Sigmoid colon (tissue), 7 donors: ENCODE data around the gene MANBA. TPM values are rescaled to one million over a fixed set of nuclear protein-coding genes. Genes with fewer than 3 reads are reported as not detected.

Experiments
- DNase-seq: peaks from one replicate; pipeline ENCODE4 v3.0.0-alpha.2; 2019
- H3K27ac ChIP-seq, 4 donors: fragments of 200-600 bp; sonication (generic); one replicate each; pipeline ENCODE4 v1.5.1; 2016 to 2019; ENCODE audit warnings: mild to moderate bottlenecking in 1 of 4
- H3K27me3 ChIP-seq, 3 donors: fragments of 200-600 bp; sonication (generic); one replicate each; pipeline ENCODE4 v1.5.1; 2019; ENCODE audit warnings: mild to moderate bottlenecking in 1 of 3
- H3K36me3 ChIP-seq, 4 donors: fragments of 200-600 bp; sonication (generic); one replicate each; pipeline ENCODE4 v1.5.1; 2016 to 2019
- H3K4me1 ChIP-seq, 4 donors: fragments of 200-600 bp; sonication (generic); one replicate each; pipeline ENCODE4 v1.5.1; 2017 to 2019
- H3K4me3 ChIP-seq, 4 donors: fragments of 200-600 bp; sonication (generic); one replicate each; pipeline ENCODE4 v1.5.1; 2017 to 2019; ENCODE audit warnings: mild to moderate bottlenecking in 2 of 4, moderate library complexity in 1 of 4
- H3K9me3 ChIP-seq, 4 donors: fragments of 200-600 bp in 3 of 4; sonication (generic) in 3 of 4; one replicate each; pipeline versions ENCODE4 v1.5.1 to v1.6.1; 2013 to 2019
- EP300 ChIP-seq, 4 donors: sonication (generic); formaldehyde crosslinking; IDR thresholded peaks; one replicate each; pipeline ENCODE4 v1.6.1; 2017; ENCODE audit warnings: antibody characterized with exemption in 4 of 4
- POLR2A ChIP-seq, 2 donors: fragments of 450-650 bp; IDR thresholded peaks; one replicate each; pipeline ENCODE4 v1.6.1; 2016; ENCODE audit warnings: antibody characterized with exemption in 2 of 2, mild to moderate bottlenecking in 2 of 2, moderate library complexity in 2 of 2
- POLR2AphosphoS5 ChIP-seq, 4 donors: sonication (generic); formaldehyde crosslinking; IDR thresholded peaks; one replicate each; pipeline ENCODE4 v1.6.1; 2017; ENCODE audit warnings: antibody characterized with exemption in 4 of 4
- WGBS, 2 donors: extraction: QIAGEN DNeasy Blood & Tissue Kit; methylation state at CpG; one replicate each; pipeline ENCODE4 v1.1.7; 2013; 5-methylcytosine and 5-hydroxymethylcytosine counted together
- intact Hi-C: fragments of 100-400 bp; cut with DNase I; formaldehyde crosslinking; loops from one replicate; pipeline ENCODE4 v1.15.1; 2023
- polyA plus RNA-seq, 3 donors: library from polyadenylated mRNA; stranded (reverse); fragments of 200-250 nt; gene quantifications; one replicate each; pipeline ENCODE4 v1.2.3, GENCODE V29; 2013
- total RNA-seq, 4 donors: library from RNA; depleted of rRNA; stranded (reverse); fragments of >200 nt; gene quantifications; one replicate each; pipeline ENCODE4 v1.1.0, GENCODE V29; 2016
- TF ChIP-seq, protein P1 (sequence below), 4 experiments: fragments of 450-650 bp in 3 of 4; fragments of 200-600 bp in 1 of 4; IDR thresholded peaks; one replicate each; pipeline ENCODE4 v1.5.1; 2016 to 2019; ENCODE audit warnings: antibody characterized with exemption in 4 of 4, mild to moderate bottlenecking in 3 of 4, moderate library complexity in 2 of 4
- donor health status: healthy with polysubstance abuse.
- donor health status: Bipolar disorder and iron deficiency.
- donor health status: healthy.

MANBA gene
- total RNA-seq (10 to 100 TPM; 25.3 to 47.4 (median 44.8) TPM), polyA plus RNA-seq (10 to 100 TPM in 1 of 3 donors, 1 to 10 TPM in 2; 8.4 to 13.7 (median 8.6) TPM)

DNA sequence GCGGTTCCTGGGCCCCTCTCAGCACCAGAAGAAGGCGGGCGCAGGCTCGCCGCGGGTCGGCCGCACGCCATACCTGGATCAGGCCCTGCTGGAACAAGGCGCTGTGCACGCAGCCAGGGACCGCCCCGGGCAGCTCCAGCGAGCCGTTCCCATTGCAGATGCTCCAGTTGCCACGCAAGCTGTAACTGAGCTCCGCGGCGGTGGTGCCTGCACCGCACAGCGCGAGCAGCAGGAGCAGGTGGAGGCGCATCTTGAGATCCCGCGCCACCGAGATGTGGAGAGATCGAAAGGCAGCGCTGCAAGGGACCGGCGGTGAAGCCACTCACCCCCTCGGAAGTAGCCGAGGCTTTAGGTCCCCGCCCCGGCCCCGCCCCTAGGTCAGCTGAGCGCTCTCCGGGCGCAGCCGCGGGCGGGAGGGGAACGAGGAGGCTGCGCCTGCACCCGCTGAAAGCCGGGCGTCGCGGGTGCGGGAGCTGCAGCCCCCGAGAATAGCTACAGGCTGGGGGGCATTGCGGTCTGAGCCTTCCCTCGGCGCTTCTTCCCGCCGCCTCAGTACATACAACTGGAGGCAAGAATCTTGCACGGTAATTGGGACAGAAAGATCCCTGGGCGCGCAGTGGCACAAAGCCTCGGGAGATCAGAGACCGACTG, at the start of gene MANBA:
TSS of gene MANBA (minus strand) at position 324 of the 651 bp plus-strand sequence. CDS start at position 250, 74 bp downstream.
- peak within 1 kb of the TSS; percentile 52 to 99 (median 84) for H3K4me3 ChIP-seq
- H3K36me3 ChIP-seq, result no peaks in the 10 kb centered on the region
- WGBS, 2 donors, result 0% methylated on average over 60 of the region's 60 CpGs
- no peaks in the 10 kb centered on the region for H3K9me3 ChIP-seq
- peak; percentile 90 for DNase-seq
- H3K27ac ChIP-seq, result peak within 1 kb of the TSS; percentile 78 to 93 (median 82)
- H3K27me3 ChIP-seq, result no peaks in the 10 kb centered on the region
- H3K4me1 ChIP-seq, result peaks cover 0 to 17% (median 10%) of the 10 kb centered on the region in 4 donors
- intact Hi-C loops, result loop anchor here (2.0 to 10.0 kb wide), 4 partner anchors 64 to 334 kb away; partner anchors contain the start of genes BDH2, CISD2 and NFKB1
- no peak for TF ChIP-seq EP300 (IDR thresholded peaks at IDR 0.05)
- peak; percentile 78 to 92 (median 82) for TF ChIP-seq POLR2AphosphoS5 (IDR thresholded peaks at IDR 0.05)
- peak in 1 of 2 donors; percentile 32 for TF ChIP-seq POLR2A (IDR thresholded peaks at IDR 0.05)

GRCh38 chr4:102809691-102810090, 48.9 kb upstream of the MANBA start:
- H3K9me3 ChIP-seq, result no peaks in the 10 kb centered on the region
- H3K27ac ChIP-seq, result no peak overlapping the region
- no peak overlapping the region for H3K4me3 ChIP-seq
- 87 to 88% methylated on average over 2 of the region's 2 CpGs for WGBS, 2 donors
- TF ChIP-seq, protein P1, sequence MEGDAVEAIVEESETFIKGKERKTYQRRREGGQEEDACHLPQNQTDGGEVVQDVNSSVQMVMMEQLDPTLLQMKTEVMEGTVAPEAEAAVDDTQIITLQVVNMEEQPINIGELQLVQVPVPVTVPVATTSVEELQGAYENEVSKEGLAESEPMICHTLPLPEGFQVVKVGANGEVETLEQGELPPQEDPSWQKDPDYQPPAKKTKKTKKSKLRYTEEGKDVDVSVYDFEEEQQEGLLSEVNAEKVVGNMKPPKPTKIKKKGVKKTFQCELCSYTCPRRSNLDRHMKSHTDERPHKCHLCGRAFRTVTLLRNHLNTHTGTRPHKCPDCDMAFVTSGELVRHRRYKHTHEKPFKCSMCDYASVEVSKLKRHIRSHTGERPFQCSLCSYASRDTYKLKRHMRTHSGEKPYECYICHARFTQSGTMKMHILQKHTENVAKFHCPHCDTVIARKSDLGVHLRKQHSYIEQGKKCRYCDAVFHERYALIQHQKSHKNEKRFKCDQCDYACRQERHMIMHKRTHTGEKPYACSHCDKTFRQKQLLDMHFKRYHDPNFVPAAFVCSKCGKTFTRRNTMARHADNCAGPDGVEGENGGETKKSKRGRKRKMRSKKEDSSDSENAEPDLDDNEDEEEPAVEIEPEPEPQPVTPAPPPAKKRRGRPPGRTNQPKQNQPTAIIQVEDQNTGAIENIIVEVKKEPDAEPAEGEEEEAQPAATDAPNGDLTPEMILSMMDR (IDR thresholded peaks at IDR 0.05), result no peak
- no peak for TF ChIP-seq POLR2A (IDR thresholded peaks at IDR 0.05)
- no peak for TF ChIP-seq EP300 (IDR thresholded peaks at IDR 0.05)
- no peak for TF ChIP-seq POLR2AphosphoS5 (IDR thresholded peaks at IDR 0.05)
- peaks cover 0 to 80% (median 49%) of the 10 kb centered on the region in 4 donors for H3K4me1 ChIP-seq
- no peaks in the 10 kb centered on the region for H3K27me3 ChIP-seq
- DNase-seq, result no peak
- intact Hi-C loops, result no loop called here
- peaks cover 0 to 46% (median 0%) of the 10 kb centered on the region in 4 donors for H3K36me3 ChIP-seq

GRCh38 chr4:102809190-102809589, 48.4 kb upstream of the MANBA start:
- Histone ChIP-seq H3K36me3 (peaks cover 0 to 51% (median 2%) of the 10 kb centered on the region in 4 donors), H3K27me3 (no peaks in the 10 kb centered on the region), H3K9me3 (no peaks in the 10 kb centered on the region), H3K4me1 (peaks cover 0 to 75% (median 45%) of the 10 kb centered on the region in 4 donors), H3K27ac (no peak overlapping the region), H3K4me3 (no peak overlapping the region)
- TF ChIP-seq, protein P1 (IDR thresholded peaks at IDR 0.05), result no peak
- TF ChIP-seq EP300 (IDR thresholded peaks at IDR 0.05) (no peak), POLR2A (IDR thresholded peaks at IDR 0.05) (no peak), POLR2AphosphoS5 (IDR thresholded peaks at IDR 0.05) (no peak)
- no peak for DNase-seq
- intact Hi-C loops, result no loop called here
- WGBS, 2 donors, result 42 to 65% methylated on average over 3 of the region's 3 CpGs

DNA sequence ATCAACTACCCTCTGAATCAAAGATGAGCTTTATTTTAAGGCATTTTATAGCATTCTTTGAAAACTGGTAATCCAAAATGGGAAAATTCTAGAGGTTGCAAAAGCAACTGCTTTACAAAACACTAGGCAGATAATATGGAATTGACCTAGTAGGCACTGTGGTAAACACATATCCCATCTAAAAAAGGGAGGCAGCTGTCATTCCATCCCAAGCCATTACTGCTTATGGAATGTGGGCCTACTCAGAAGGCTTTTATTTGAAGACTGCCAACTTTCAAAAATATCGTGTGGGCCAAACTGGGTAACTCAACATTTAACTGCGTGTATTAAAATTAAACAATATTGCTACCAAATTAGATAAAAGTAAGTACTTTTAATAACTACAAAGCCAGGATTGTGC, 47.2 kb upstream of the MANBA start:
- H3K4me1 ChIP-seq, result peaks cover 0 to 70% (median 33%) of the 10 kb centered on the region in 4 donors
- H3K36me3 ChIP-seq, result peaks cover 0 to 63% (median 7%) of the 10 kb centered on the region in 4 donors

GRCh38 chr4:102807345-102807744, 46.6 kb upstream of the MANBA start:
- Histone ChIP-seq H3K9me3 (no peaks in the 10 kb centered on the region), H3K27me3 (no peaks in the 10 kb centered on the region), H3K4me3 (no peak overlapping the region), H3K27ac (no peak overlapping the region), H3K36me3 (peaks cover 0 to 68% (median 7%) of the 10 kb centered on the region in 4 donors), H3K4me1 (peaks cover 0 to 63% (median 28%) of the 10 kb centered on the region in 4 donors)
- no peak for DNase-seq
- TF ChIP-seq EP300 (IDR thresholded peaks at IDR 0.05) (no peak), POLR2AphosphoS5 (IDR thresholded peaks at IDR 0.05) (no peak), POLR2A (IDR thresholded peaks at IDR 0.05) (no peak)
- TF ChIP-seq, protein P1 (IDR thresholded peaks at IDR 0.05), result no peak
- intact Hi-C loops, result no loop called here
- 62 to 84% methylated on average over 1 of the region's 1 CpG for WGBS, 2 donors

More for the DNA sequence above, 47.2 kb upstream of the MANBA start:
- Histone ChIP-seq H3K27ac (no peak overlapping the region), H3K4me3 (no peak overlapping the region), H3K27me3 (no peaks in the 10 kb centered on the region), H3K9me3 (no peaks in the 10 kb centered on the region)
- 87 to 88% methylated on average over 2 of the region's 2 CpGs for WGBS, 2 donors
- DNase-seq, result no peak
- TF ChIP-seq EP300 (IDR thresholded peaks at IDR 0.05) (no peak), POLR2A (IDR thresholded peaks at IDR 0.05) (no peak), POLR2AphosphoS5 (IDR thresholded peaks at IDR 0.05) (no peak)
- TF ChIP-seq, protein P1 (IDR thresholded peaks at IDR 0.05), result no peak
- intact Hi-C loops, result no loop called here
